Gastrocnemius medialis (tissue), 4 donors: ENCODE data around the gene COL20A1. TPM values are rescaled to one million over a fixed set of nuclear protein-coding genes. Genes with fewer than 3 reads are reported as not detected.

Source experiments
- ATAC-seq, 2 donors: fragments of 150-250 bp; one replicate each; pipeline ENCODE4 v1.9.1; 2016
- DNase-seq, 2 donors: peaks; one replicate each; pipeline ENCODE4 v3.0.0-alpha.2; 2019
- H3K27ac ChIP-seq, 4 donors: fragments of 200-600 bp; sonication (generic); 1 replicate in 1 of 4; 2 replicates in 3 of 4; pipeline ENCODE4 v1.5.1; 2016 to 2018; ENCODE audit warnings: mild to moderate bottlenecking in 2 of 4, moderate library complexity in 1 of 4
- H3K27me3 ChIP-seq, 3 donors: fragments of 200-600 bp; sonication (generic) in 2 of 3; 1 replicate in 1 of 3; 2 replicates in 2 of 3; pipeline versions ENCODE4 v1.5.1 to v1.6.0; 2016 to 2019; ENCODE audit warnings: mild to moderate bottlenecking in 1 of 3, moderate library complexity in 1 of 3
- H3K36me3 ChIP-seq, 2 donors: fragments of 200-600 bp; sonication (generic) in 1 of 2; one replicate each; pipeline ENCODE4 v1.5.1; 2017 to 2018
- H3K4me1 ChIP-seq, 2 donors: fragments of 200-600 bp; sonication (generic) in 1 of 2; one replicate each; pipeline ENCODE4 v1.5.1; 2016 to 2017; ENCODE audit warnings: mild to moderate bottlenecking in 2 of 2
- H3K4me3 ChIP-seq, 4 donors: fragments of 200-600 bp; sonication (generic) in 3 of 4; 1 replicate in 1 of 4; 2 replicates in 3 of 4; pipeline ENCODE4 v1.5.1; 2016 to 2019; ENCODE audit warnings: mild to moderate bottlenecking in 2 of 4
- H3K9me3 ChIP-seq, 3 donors: fragments of 200-600 bp; sonication (generic) in 2 of 3; 1 replicate in 1 of 3; 2 replicates in 2 of 3; pipeline ENCODE4 v1.5.1; 2016 to 2019
- CTCF ChIP-seq, 5 experiments: fragments of 450-650 bp in 3 of 5; fragments of 200-600 bp in 2 of 5; sonication (generic) in 2 of 5; IDR thresholded peaks in 4 of 5; conservative IDR thresholded peaks in 1 of 5; 1 replicate in 4 of 5; 2 replicates in 1 of 5; pipeline ENCODE4 v1.5.1; 2016 to 2019; ENCODE audit warnings: antibody characterized with exemption in 5 of 5, mild to moderate bottlenecking in 3 of 5, moderate library complexity in 3 of 5
- POLR2A ChIP-seq, 2 donors: fragments of 450-650 bp; IDR thresholded peaks; one replicate each; pipeline ENCODE4 v1.6.1; 2017; ENCODE audit warnings: antibody characterized with exemption in 2 of 2, mild to moderate bottlenecking in 2 of 2, moderate library complexity in 2 of 2
- in situ Hi-C, 4 donors: fragments of 200-750 bp; cut with MboI; loops; one replicate each; pipeline versions ENCODE4 v1.15.0 to v1.8.0; 2017; ENCODE audit warnings: low sequenced_read_pairs in 4 of 4
- intact Hi-C: fragments of 100-400 bp; cut with DNase I; formaldehyde crosslinking; loops from one replicate; pipeline ENCODE4 v1.15.1; 2023; ENCODE audit warnings: low total_unique reads
- microRNA-seq, 2 donors: library from miRNA; unstranded; fragments of <30 nt; microRNA quantifications; one replicate each; pipeline ENCODE4, GENCODE V29; 2016; ENCODE audit warnings: borderline replicate concordance in 2 of 2
- total RNA-seq, 4 donors: library from RNA; depleted of rRNA; stranded (reverse); fragments of >200 nt; gene quantifications; one replicate each; pipeline versions ENCODE4 v1.1.0 to v1.2.3, GENCODE V29; 2016

COL20A1 gene
- total RNA-seq, 4 donors from 2014 or later = 0.23 TPM; not detected in 3

- intact Hi-C loops = no loop called here
- peaks cover 0 to 2% (median 0%) of the 10 kb centered on the region in 3 donors for H3K9me3 ChIP-seq
- H3K27ac ChIP-seq = no peak overlapping the region
- ATAC-seq (no peak), DNase-seq (no peak)
- TF ChIP-seq POLR2A (IDR thresholded peaks at IDR 0.05) (no peak), CTCF (IDR thresholded peaks at IDR 0.05 in 4 of 5, conservative IDR thresholded peaks at IDR 0.05 in 1 of 5) (no peak)
- no peaks in the 10 kb centered on the region for H3K36me3 ChIP-seq
- in situ Hi-C loops = no loop called here
- H3K4me3 ChIP-seq = no peak overlapping the region
- H3K4me1 ChIP-seq = no peaks in the 10 kb centered on the region
- peaks cover 14 to 37% (median 23%) of the 10 kb centered on the region in 3 donors for H3K27me3 ChIP-seq
Measured at GRCh38 chr20:63384336-63384735, 91.3 kb downstream of the COL20A1 start.

Small RNAs within 50 kb of the gene (microRNA-seq; reads per million reads assigned to microRNA genes)
- gene MIR4326 = 0 reads per million in 2 donors

Other genes starting within 250 kb of the COL20A1 start
- gene YTHDF1, start 77.1 kb upstream of the COL20A1 start, total RNA-seq = 10 to 100 TPM; 37.1 to 45.7 (median 40.4) TPM
- gene BIRC7, start 57.3 kb upstream of the COL20A1 start, total RNA-seq = not detected
- gene NKAIN4, start 38.7 kb upstream of the COL20A1 start, total RNA-seq = not detected
- gene ARFGAP1, start 20.4 kb upstream of the COL20A1 start, total RNA-seq = 10 to 100 TPM; 15.2 to 24.4 (median 18.0) TPM
- not detected for gene CHRNA4, start 68.2 kb downstream of the COL20A1 start, total RNA-seq
- gene KCNQ2, start 179.5 kb downstream of the COL20A1 start, total RNA-seq = not detected
- gene EEF1A2, start 205.9 kb downstream of the COL20A1 start, total RNA-seq = 1,000 to 10,000 TPM; 1,736 to 2,603 (median 2,395) TPM
- gene PPDPF, start 227.6 kb downstream of the COL20A1 start, total RNA-seq = 100 to 1,000 TPM in 1 of 4 donors, 10 to 100 TPM in 3; 50.2 to 207 (median 76.1) TPM
- gene PTK6, start 244.2 kb downstream of the COL20A1 start, total RNA-seq = under 1 TPM in 1 of 4 donors, not detected in 3; 0.36 TPM